H1 (cell line): ENCODE measurements around the gene ALK. TPM values are rescaled to one million over a fixed set of nuclear protein-coding genes. Genes with fewer than 3 reads are reported as not detected.

ENCODE experiments used
- CTCF ChIA-PET: fragments of 300-600 bp; sonication (Branson Sonifier 250); formaldehyde crosslinking; loops from one replicate; lab custom pipeline; 2021; ENCODE audit not compliant: partially characterized antibody; lab: Charles Lee
- POLR2A ChIA-PET: fragments of 300-600 bp; sonication (Branson Sonifier 250); formaldehyde crosslinking; loops from one replicate; lab custom pipeline; 2021; ENCODE audit warnings: inconsistent platforms; ENCODE audit not compliant: partially characterized antibody; lab: Charles Lee
- DNase-seq, 2 experiments: peaks; one replicate each; pipeline versions ENCODE4 v3.0.0 to v3.0.0-alpha.2; 2010 to 2022; ENCODE audit warnings: low spot score in 2 of 2, low read depth in 1 of 2, mixed read lengths in 1 of 2
- FAIRE-seq: peaks from 2 replicates; lab custom pipeline; 2011; peaks lifted over from hg19 to GRCh38; lab: Jason Lieb, UNC
- H2AFZ ChIP-seq: 2 replicates; pipeline ENCODE4 v1.8.1; 2012; ENCODE audit warnings: low read length, inconsistent platforms
- H2AK5ac ChIP-seq: 2 replicates; pipeline ENCODE4 v1.6.1; 2013; ENCODE audit warnings: low read depth, low read length
- H2BK120ac ChIP-seq: replicated peaks from 2 replicates; pipeline ENCODE3; 2013; ENCODE audit warnings: low read depth, low read length, inconsistent platforms
- H2BK12ac ChIP-seq: 2 replicates; pipeline ENCODE4 v1.6.1; 2013; ENCODE audit warnings: low read depth, low read length
- H2BK15ac ChIP-seq: 2 replicates; pipeline ENCODE4 v1.6.1; 2013; ENCODE audit warnings: low read length
- H2BK20ac ChIP-seq: 2 replicates; pipeline ENCODE4 v1.6.1; 2013; ENCODE audit warnings: low read length
- H2BK5ac ChIP-seq: 2 replicates; pipeline ENCODE4 v1.6.1; 2013; ENCODE audit warnings: low read depth, low read length
- H3K14ac ChIP-seq: 2 replicates; pipeline ENCODE4 v1.6.1; 2013; ENCODE audit warnings: inconsistent platforms; ENCODE audit not compliant: insufficient read length
- H3K18ac ChIP-seq: 2 replicates; pipeline ENCODE4 v1.6.1; 2013; ENCODE audit warnings: low read length; ENCODE audit errors: extremely low read depth
- H3K23ac ChIP-seq: 2 replicates; pipeline ENCODE4 v1.6.1; 2013; ENCODE audit warnings: inconsistent platforms; ENCODE audit not compliant: insufficient read length
- H3K23me2 ChIP-seq: 2 replicates; pipeline ENCODE4 v1.6.1; 2013; ENCODE audit warnings: low read depth, low read length
- H3K27ac ChIP-seq: 2 replicates; pipeline ENCODE4 v1.6.1; 2011; ENCODE audit warnings: low read depth, low read length, inconsistent platforms
- H3K27me3 ChIP-seq, 4 experiments: replicated peaks in 1 of 4; 1 replicate in 1 of 4; 2 replicates in 3 of 4; pipeline versions ENCODE4 v1.6.1 to v1.8.1; 2011 to 2013; ENCODE audit warnings: low read length in 3 of 4, mild to moderate bottlenecking in 3 of 4, inconsistent platforms in 2 of 4, mixed read lengths in 2 of 4, moderate library complexity in 1 of 4; ENCODE audit not compliant: control insufficient read depth in 3 of 4, insufficient read depth in 3 of 4; ENCODE audit errors: extremely low read depth in 1 of 4
- H3K36me3 ChIP-seq, 4 experiments: 2 replicates each; pipeline versions ENCODE4 v1.6.1 to v1.8.1; 2011 to 2013; ENCODE audit warnings: mild to moderate bottlenecking in 4 of 4, low read length in 3 of 4, moderate library complexity in 2 of 4, control low read depth in 1 of 4, inconsistent platforms in 1 of 4; ENCODE audit not compliant: insufficient read depth in 4 of 4, control insufficient read depth in 2 of 4
- H3K4ac ChIP-seq: replicated peaks from 2 replicates; pipeline ENCODE3; 2013; ENCODE audit warnings: low read length, low read depth, mixed read lengths, inconsistent platforms; ENCODE audit not compliant: insufficient read length
- H3K4me1 ChIP-seq, 4 experiments: replicated peaks in 1 of 4; 1 replicate in 1 of 4; 2 replicates in 3 of 4; pipeline versions ENCODE4 v1.6.1 to v1.8.1; 2011 to 2013; ENCODE audit warnings: low read length in 3 of 4, inconsistent platforms in 2 of 4, mixed read lengths in 1 of 4; ENCODE audit not compliant: insufficient read depth in 4 of 4, control insufficient read depth in 3 of 4
- H3K4me2 ChIP-seq, 2 experiments: 2 replicates each; pipeline versions ENCODE4 v1.6.1 to v1.8.1; 2011 to 2013; ENCODE audit warnings: low read depth in 2 of 2, low read length in 2 of 2, control low read depth in 1 of 2, inconsistent platforms in 1 of 2, mild to moderate bottlenecking in 1 of 2; ENCODE audit not compliant: insufficient read depth in 1 of 2
- H3K4me3 ChIP-seq, 4 experiments: fragments of 200-600, 300-600 bp in 1 of 4; sonication (generic), shearing (Covaris generic), sonication (Bioruptor Twin) in 1 of 4; 2 replicates each; pipeline versions ENCODE4 v1.5.1 to v1.8.1; 2011 to 2016; ENCODE audit warnings: low read length in 4 of 4, low read depth in 3 of 4, control low read depth in 2 of 4, inconsistent platforms in 2 of 4, mild to moderate bottlenecking in 2 of 4, mixed read lengths in 1 of 4, moderate library complexity in 1 of 4; ENCODE audit not compliant: insufficient read depth in 2 of 4; ENCODE audit errors: extremely low read depth in 1 of 4
- H3K56ac ChIP-seq: replicated peaks from 2 replicates; pipeline ENCODE3; 2013; ENCODE audit warnings: low read depth, mild to moderate bottlenecking, mixed read lengths, low read length, inconsistent platforms; ENCODE audit not compliant: insufficient read length
- H3K79me1 ChIP-seq: 2 replicates; pipeline ENCODE4 v1.6.1; 2013; ENCODE audit warnings: low read depth, low read length, control low read depth
- H3K79me2 ChIP-seq, 2 experiments: 2 replicates each; pipeline versions ENCODE4 v1.6.1 to v1.8.1; 2012 to 2013; ENCODE audit warnings: low read length in 2 of 2, mild to moderate bottlenecking in 2 of 2, inconsistent platforms in 1 of 2; ENCODE audit not compliant: insufficient read depth in 2 of 2, control insufficient read depth in 1 of 2
- H3K9ac ChIP-seq, 4 experiments: replicated peaks in 1 of 4; 1 replicate in 1 of 4; 2 replicates in 3 of 4; pipeline versions ENCODE4 v1.6.1 to v1.8.1; 2011 to 2013; ENCODE audit warnings: low read depth in 3 of 4, low read length in 3 of 4, control low read depth in 2 of 4, mild to moderate bottlenecking in 2 of 4, moderate library complexity in 2 of 4, inconsistent platforms in 1 of 4; ENCODE audit errors: extremely low read depth in 1 of 4
- H3K9me3 ChIP-seq, 2 experiments: 2 replicates each; pipeline versions ENCODE4 v1.6.1 to v1.8.1; 2012 to 2013; ENCODE audit warnings: mild to moderate bottlenecking in 2 of 2, moderate library complexity in 2 of 2, control low read depth in 1 of 2, inconsistent platforms in 1 of 2, low read depth in 1 of 2, low read length in 1 of 2, mixed read lengths in 1 of 2; ENCODE audit not compliant: insufficient read depth in 2 of 2
- H4K20me1 ChIP-seq, 2 experiments: replicated peaks in 1 of 2; 2 replicates each; pipeline versions ENCODE3 to v1.8.1; 2011 to 2013; ENCODE audit warnings: inconsistent platforms in 2 of 2, low read length in 2 of 2, mild to moderate bottlenecking in 1 of 2; ENCODE audit not compliant: insufficient read depth in 2 of 2, control insufficient read depth in 1 of 2
- H4K5ac ChIP-seq: 2 replicates; pipeline ENCODE4 v1.6.1; 2013; ENCODE audit warnings: low read length, low read depth, mixed read lengths, inconsistent platforms; ENCODE audit not compliant: insufficient read length
- H4K8ac ChIP-seq: 2 replicates; pipeline ENCODE4 v1.8.0; 2013; ENCODE audit warnings: mild to moderate bottlenecking, moderate library complexity, low read length, inconsistent platforms; ENCODE audit not compliant: insufficient read depth; ENCODE audit errors: extremely low read depth
- H4K91ac ChIP-seq: replicated peaks from 2 replicates; pipeline ENCODE3; 2013; ENCODE audit warnings: low read length, mixed read lengths, inconsistent platforms; ENCODE audit not compliant: insufficient read length
- ASH2L ChIP-seq: fragments of 200-600, 300-600 bp; sonication (generic); IDR thresholded peaks from one replicate; pipeline ENCODE4 v1.7.1; 2017; ENCODE audit warnings: low read length
- NANOG ChIP-seq: IDR thresholded peaks from 2 replicates; pipeline ENCODE4 v1.6.1; 2011; ENCODE audit warnings: low read length, low read depth, mild to moderate bottlenecking, inconsistent platforms; ENCODE audit not compliant: insufficient read depth, poor library complexity, severe bottlenecking
- SAP30 ChIP-seq: fragments of 300-600 bp; sonication (generic); IDR thresholded peaks from 2 replicates; pipeline ENCODE4 v1.7.1; 2012; ENCODE audit warnings: low read length, moderate library complexity, mild to moderate bottlenecking, inconsistent platforms; ENCODE audit not compliant: insufficient read depth, insufficient replicate concordance
- WGBS, 2 experiments: shearing (Covaris generic) in 1 of 2; methylation state at CpG; one replicate each; pipeline versions ENCODE4 v1.1.6 to v1.1.7; 2013 to 2015; ENCODE audit warnings: low lambda C conversion rate in 2 of 2, mixed read lengths in 2 of 2, inconsistent platforms in 1 of 2, low coverage in 1 of 2, missing lambda C conversion rate in 1 of 2; ENCODE audit not compliant: insufficient replicate concordance in 2 of 2, insufficient coverage in 1 of 2, insufficient read length in 1 of 2; ENCODE audit errors: extremely low coverage in 1 of 2, missing lambda C conversion rate in 1 of 2; 5-methylcytosine and 5-hydroxymethylcytosine counted together
- polyA plus RNA-seq, 7 experiments: library from polyadenylated mRNA; depleted of rRNA in 3 of 7; stranded (reverse) in 5 of 7; unstranded in 2 of 7; fragments of >200 nt in 5 of 7; fragments of 200-250 nt in 2 of 7; gene quantifications; 1 replicate in 5 of 7; 2 replicates in 1 of 7; 4 replicates in 1 of 7; pipeline versions ENCODE4 v1.2.1 to v1.2.3, GENCODE V29; 2011 to 2013; ENCODE audit warnings: missing spikeins in 2 of 7, mixed read lengths in 2 of 7
- total RNA-seq: library from RNA; stranded (reverse); fragmentation: NEBNext Ultra II Directional; extraction: Animal tissue kit (Norgen Biotek cat#: 25700); gene quantifications from 2 replicates; pipeline ENCODE4 v1.2.1, GENCODE V29; 2021

ALK gene
- total and polyA plus RNA-seq, 2 of the 8 experiments (the other 6 are each of a cell fraction or from before 2014, with no cell fraction given), result 0.02 to 0.09 TPM

DNA sequence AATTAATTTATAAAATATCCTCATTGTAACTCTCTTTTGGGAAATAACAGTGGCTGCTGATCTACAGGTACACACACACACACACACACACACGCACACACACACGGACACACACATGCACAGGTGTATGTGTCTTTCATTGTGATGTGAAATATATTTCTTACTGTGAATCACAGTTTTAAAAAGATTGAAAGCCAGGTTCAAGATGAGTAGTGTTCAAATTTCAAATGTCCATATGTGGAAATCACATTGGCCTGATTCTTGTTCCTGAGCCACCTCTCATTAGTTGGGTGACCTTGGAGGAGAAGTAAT is 372.4 kb downstream of the ALK start:
- H4K5ac ChIP-seq, result no peak overlapping the region
- no peak overlapping the region for H3K23ac ChIP-seq
- TF ChIP-seq ASH2L, result no peak
- TF ChIP-seq SAP30, result no peak
- TF ChIP-seq NANOG, result no peak
- H3K4me3 ChIP-seq, result no peak overlapping the region
- H3K56ac ChIP-seq, result no peak overlapping the region
- CTCF ChIA-PET, result no interaction called here
- POLR2A ChIA-PET, result no interaction called here
- no peaks in the 10 kb centered on the region for H3K36me3 ChIP-seq
- H4K8ac ChIP-seq, result no peak overlapping the region
- no peak overlapping the region for H3K4ac ChIP-seq
- H2BK12ac ChIP-seq, result no peak overlapping the region
- no peak overlapping the region for H2BK5ac ChIP-seq
- no peak overlapping the region for H3K4me2 ChIP-seq
- no peaks in the 10 kb centered on the region for H3K23me2 ChIP-seq
- no peak for FAIRE-seq
- H4K20me1 ChIP-seq, result no peaks in the 10 kb centered on the region
- H2AFZ ChIP-seq, result no peak overlapping the region
- H3K4me1 ChIP-seq, result no peaks in the 10 kb centered on the region; a peak in 1 of 7 replicates
- WGBS, 2 experiments, result 84% methylated on average over 2 of the region's 2 CpGs; no CpG with 5 or more reads in 1 of the 2 experiments
- no peaks in the 10 kb centered on the region for H3K9me3 ChIP-seq
- no peaks in the 10 kb centered on the region for H3K79me2 ChIP-seq
- H3K79me1 ChIP-seq, result no peaks in the 10 kb centered on the region
- no peak overlapping the region for H2BK15ac ChIP-seq
- H3K14ac ChIP-seq, result no peak overlapping the region
- H3K18ac ChIP-seq, result no peak overlapping the region
- no peaks in the 10 kb centered on the region for H3K27me3 ChIP-seq
- H2AK5ac ChIP-seq, result no peak overlapping the region
- H3K9ac ChIP-seq, result no peak overlapping the region
- DNase-seq, result no peak
- H3K27ac ChIP-seq, result no peak overlapping the region
- H2BK20ac ChIP-seq, result no peak overlapping the region
- no peak overlapping the region for H4K91ac ChIP-seq
- H2BK120ac ChIP-seq, result no peak overlapping the region
